Stimulated activated CD4-positive, alpha-beta T cell treated with anti-CD3 and anti-CD28 coated beads, Interleukin-1b, Interleukin-23, amount 100 ng/mL, for 1 hour (primary cell): ENCODE measurements around the gene PRCC.

Experiments
- DNase-seq, 2 donors: peaks; one replicate each; pipeline ENCODE4 v3.0.0-alpha.2; 2020; ENCODE audit warnings: low read depth in 2 of 2

Gene PRCC, protein sequence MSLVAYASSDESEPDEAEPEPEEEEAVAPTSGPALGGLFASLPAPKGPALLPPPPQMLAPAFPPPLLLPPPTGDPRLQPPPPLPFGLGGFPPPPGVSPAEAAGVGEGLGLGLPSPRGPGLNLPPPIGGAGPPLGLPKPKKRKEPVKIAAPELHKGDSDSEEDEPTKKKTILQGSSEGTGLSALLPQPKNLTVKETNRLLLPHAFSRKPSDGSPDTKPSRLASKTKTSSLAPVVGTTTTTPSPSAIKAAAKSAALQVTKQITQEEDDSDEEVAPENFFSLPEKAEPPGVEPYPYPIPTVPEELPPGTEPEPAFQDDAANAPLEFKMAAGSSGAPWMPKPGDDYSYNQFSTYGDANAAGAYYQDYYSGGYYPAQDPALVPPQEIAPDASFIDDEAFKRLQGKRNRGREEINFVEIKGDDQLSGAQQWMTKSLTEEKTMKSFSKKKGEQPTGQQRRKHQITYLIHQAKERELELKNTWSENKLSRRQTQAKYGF

DNA sequence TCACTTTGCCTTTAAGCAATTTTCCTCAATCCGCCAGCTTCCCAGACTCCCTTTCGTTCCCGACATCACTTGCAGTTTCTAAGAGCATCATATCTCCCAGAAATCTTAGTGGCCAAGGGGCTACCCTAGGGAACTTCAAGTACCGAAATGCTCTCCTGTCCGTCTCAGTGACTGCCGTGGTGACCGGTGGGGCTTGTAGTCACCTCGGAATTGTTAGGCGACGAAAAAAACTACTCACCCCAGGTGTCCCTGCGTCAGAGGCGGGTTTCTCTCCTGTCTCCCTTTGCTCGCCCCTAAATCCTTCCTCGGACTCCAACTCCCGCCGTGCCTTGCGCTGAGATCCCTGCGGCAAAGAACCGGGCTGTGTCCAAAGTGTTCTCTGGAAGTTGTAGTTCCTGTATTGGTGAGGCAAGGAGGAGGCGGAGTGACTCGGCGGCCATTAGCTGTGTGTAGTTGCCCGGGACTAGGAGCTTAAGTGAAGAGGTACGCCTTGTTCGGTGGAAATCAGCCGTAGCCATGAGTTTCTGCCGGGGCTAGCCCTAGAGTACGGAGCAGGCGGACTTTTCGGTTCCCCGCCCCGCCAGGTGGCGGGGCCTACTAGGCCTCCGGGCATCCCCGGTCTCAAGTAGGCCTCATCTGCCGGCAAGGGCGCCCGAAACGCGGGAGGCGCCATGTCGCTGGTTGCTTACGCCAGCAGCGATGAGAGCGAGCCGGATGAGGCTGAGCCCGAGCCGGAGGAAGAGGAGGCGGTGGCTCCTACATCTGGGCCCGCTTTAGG is at the start of gene PRCC:
PRCC (plus strand) TSS at position 435 of the 778 bp plus-strand sequence; CDS start at position 672, 237 bp downstream.
- peak; percentile 83 to 93 for DNase-seq

DNA sequence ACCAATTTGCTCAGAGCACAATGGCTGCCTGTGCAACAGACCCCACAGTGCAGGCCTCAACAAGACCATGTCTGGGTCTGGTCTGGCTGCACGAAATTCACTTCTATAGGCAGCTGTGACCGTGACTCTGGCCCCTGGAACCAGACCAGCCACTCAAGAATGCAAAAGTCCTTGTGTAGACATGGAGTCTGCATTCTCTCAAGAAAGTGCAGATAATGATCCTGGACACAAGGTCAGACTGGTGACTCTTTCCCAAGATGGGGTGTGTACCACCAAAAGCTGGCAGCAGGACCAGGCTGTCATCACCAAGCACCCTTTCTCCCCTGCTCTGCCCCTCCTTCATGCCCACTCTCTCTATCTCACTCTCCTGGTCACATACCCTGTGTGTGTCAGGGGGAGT is 46.2 kb upstream of the PRCC start:
- DNase-seq = no peak

DNA sequence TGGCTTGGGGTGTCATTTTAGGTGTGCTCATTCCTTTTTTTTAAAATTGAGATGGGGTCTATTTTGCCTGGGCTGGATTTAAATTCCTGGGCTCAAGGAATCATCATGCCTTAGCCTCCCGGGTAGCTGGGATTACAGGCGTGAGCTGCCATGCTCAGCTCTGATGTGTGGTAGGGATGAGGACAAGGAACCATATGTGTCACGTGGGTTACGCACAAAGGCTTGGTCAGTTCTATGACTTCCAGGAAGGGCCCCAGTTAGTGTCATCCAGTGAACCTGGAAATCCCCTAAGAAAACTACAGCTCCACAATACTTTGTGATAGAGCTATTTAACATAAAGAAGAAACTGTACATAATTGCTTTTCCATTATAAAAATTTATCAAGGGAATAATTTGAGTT is 45.8 kb upstream of the PRCC start:
- DNase-seq = no peak

DNA sequence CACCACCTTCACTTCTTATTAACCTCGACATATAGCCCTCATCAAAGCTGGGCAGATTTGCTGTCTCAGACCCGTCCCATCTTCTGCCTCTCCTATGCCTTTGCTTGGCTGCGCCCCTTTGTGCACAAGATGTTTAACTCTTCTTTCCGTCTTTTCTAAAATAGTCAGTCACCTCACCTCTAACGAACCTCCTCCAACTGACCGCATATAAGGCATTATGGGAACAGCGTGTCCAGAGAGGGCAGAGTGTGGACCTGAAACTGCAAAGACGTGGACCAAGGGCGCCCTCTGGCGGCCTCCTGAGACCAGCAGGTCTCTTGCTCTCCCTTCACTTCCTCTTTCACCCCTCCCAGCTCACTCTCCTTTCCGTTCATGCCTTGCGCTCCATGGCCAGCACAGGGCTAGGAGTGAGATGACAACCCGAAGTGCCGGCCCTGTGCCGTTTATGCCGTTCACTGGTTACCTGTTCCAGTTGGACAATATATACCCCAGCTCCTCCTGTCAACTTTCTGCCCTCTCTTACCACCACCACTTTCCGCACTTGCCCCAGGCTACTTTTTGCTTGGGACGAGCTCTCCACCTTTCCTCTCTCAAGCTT is 41.6 kb upstream of the PRCC start:
- DNase-seq = peak; percentile 56

DNA sequence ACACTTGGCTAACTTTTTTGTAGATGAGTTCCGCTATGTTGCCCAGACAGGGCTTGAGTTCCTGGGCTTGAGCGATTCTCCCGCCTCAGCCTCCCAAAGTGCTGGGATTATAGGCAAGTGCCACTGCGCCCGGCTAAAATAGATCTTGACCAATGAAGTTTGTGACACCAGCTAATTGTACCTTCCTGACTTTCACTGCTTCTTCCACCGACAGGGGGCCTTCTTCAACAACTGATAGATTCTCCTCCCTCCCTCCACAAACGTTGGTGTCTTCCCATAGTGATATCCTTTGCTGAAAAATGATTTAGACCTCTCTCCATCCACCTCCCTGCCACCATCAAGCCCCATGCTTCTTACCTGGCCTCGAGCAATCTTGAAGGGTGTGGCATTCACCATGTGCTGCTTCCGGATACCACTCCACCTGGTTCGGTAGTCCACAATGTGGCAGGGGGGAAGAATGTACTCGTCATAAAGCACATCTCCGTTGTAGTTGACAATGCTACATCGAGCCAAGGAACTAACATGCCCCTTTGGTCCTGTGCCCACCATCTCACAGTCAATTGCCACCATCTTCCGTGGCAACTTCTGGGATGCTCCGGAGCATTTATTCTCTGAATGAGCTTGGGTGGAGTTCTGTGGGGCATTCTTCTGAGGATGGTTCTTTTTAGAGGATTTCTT is 40.6 kb upstream of the PRCC start:
- no peak for DNase-seq

DNA sequence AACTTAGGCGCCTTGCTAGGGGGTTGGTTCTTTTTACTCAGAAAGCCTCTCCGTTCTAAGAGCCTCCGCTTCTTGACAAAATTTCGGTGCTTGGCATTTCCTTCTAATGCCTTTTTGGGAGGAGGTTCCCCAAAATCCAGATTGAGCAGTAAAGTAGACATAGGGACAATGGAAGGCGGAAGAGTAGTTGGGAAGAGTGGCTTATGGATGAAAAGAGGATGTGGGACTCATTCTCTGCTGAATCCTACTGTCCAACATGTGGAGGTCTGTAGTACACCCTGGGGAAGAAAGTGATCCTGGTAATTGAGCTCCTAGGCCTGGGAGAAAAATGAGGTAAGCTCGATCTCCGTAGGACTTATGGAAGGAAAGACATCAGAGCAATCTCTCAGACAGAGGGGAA is 39.8 kb upstream of the PRCC start:
- DNase-seq = no peak

DNA sequence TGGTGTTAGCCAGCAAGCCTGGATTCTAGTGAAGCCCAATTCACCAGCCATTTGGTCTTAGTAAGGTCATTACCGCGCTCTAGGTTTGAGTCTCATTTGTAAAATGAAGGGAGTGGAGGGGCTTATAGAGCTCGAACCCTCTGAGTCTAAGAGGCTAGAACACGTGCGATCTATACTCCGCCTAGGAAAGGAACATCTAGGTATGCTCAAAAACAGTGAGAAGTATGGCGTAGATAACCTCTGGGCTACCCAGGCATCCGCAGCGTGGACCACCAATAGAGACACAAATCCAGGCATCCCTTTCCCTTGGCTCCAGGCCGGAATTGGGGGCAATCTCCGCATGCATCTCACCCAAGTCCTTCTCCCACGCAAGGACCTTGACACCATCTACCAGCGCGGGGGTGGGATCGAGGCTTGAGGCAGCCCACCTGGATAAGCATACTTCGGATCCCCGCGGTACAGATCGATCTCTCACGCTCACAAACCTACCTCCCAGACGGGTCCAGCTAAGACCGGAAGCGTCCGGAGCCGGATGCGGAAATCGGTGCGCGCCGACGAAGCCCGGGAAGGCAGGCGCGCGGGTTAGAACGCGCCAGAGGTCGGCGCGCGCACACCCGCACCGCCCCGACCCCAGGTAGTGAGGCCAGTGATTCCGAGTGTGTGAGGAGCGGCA is 39.3 kb upstream of the PRCC start, which contains the start of gene METTL25B:
METTL25B (plus strand) TSS at position 544 of the 673 bp plus-strand sequence. CDS start 636 bp downstream, outside the sequence.
- peak in 1 of 2 donors; percentile 41 for DNase-seq

DNA sequence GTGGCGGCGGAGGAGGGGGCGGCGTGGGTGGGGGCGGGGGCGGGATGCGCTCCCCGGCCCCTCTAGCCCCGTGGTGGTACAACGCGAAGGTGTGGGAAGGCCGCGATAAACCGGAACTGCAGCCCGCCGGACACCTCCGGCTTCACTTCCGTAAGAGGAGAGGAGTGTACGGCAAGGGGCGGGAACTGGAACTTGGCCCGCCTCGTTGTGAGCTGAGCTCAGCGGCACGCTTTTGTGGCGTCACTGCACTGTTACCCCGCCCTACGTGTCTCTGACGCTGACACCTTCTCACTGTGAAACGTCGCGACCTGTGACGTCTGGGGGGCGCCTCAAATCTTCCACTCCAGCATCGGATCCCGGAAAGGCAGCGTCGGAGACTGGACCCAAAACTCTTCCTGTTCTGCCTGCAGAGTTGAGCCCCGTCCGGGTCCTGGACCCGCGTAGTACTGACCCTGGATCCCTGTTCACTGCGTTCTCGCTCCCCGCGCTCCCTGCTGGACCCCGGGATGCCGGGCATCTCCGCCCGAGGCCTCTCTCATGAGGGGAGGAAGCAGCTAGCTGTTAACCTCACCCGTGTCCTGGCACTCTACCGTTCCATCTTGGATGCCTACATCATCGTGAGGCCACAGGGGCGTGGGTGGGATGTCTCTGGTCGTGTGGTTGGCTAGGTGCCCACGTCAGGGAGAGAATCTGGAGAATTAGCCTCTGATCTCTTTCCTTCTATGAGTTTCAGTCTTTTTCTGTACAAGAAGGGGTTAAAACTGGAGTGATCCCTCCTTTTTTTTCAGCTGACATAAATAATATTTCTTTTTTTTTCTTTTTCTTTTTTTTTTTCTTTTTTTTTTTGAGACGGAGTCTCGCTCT is 38.5 kb upstream of the PRCC start, which contains the start of gene ISG20L2:
ISG20L2 (minus strand) TSS at position 168 of the 864 bp plus-strand sequence. CDS start 1,114 bp downstream, outside the sequence.
- DNase-seq = peak; percentile 79 to 83

DNA sequence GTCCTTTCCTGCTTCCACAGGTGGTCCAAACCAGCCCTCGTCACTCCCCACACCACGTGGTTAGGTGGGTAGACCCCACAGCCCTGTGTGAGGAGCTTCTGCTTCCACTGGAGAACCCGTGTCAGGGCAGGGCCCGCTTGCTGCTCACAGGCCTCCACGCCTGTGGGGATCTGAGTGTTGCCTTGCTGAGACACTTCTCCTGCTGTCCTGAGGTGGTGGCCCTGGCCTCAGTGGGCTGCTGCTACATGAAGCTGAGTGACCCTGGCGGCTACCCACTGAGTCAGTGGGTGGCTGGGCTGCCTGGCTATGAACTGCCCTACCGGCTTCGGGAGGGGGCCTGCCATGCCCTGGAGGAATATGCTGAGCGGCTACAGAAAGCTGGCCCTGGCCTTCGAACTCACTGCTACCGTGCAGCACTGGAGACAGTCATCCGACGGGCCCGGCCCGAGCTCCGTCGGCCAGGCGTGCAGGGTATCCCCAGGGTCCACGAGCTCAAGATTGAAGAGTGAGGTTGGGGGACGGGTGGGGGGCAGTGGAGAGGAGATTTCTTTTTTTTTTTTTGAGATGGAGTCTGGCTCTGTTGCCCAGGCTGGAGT is 33.2 kb upstream of the PRCC start:
- no peak for DNase-seq

DNA sequence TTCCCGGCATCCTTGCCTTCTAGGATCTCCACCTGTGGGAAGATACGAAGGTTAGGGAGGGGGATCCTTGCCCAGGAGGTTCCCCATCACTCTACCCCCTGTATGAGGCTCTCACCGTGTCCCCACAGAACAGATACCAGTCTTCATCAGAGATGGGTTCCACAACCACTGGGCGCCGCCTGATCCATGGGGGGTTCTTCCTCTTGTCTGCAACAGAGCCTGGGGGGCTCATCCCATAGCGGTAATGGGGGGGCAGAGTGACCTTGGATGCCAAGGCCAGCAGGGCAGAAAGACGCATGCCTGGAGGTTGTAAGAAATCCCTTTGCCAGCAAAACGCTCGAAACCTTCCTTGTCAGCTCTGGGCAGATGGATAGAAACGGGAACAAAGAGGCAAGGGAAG is 28.9 kb upstream of the PRCC start:
- no peak for DNase-seq

DNA sequence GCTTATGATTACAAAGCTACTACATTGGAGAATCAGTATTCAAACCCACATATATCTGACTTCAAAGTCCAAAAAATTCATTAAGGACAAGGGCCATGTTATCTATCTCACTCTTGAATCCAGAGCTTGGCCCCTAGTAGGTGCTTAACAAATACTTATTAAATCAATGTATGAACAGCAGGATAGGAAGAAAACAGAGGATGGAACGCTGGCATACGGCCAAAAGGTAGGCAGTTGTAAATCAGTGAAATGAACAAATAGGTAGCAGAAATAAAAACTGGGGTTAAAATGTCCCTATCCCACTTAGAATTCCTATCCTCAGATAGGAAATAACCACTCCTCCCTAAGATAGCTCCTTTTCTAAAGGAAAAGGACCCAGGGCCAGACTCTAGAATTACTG is 28.4 kb upstream of the PRCC start:
- DNase-seq = no peak

DNA sequence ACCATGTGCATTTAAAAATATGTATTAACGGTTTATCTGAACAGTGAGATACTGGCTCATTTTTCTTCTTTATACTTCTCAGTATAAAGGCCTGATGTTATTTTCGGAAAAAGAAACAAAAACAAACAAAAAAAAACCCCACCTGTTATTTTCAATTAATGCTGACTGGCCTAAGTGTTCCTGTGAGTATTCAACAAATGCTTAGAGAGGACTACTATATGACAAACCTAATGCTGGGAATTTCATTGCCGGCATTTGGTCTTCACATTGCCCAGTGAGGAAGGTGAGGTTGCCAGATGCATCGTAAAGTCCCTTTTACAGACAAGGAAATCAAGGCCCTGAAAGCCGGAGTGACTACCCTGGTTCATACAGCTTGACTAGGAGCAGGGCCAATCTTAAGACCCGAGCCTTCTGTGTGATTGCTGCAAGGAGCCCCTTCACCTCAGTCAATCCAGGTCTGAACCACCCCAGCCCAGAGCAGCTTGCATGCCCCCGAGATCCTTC is 27.0 kb upstream of the PRCC start:
- no peak for DNase-seq

DNA sequence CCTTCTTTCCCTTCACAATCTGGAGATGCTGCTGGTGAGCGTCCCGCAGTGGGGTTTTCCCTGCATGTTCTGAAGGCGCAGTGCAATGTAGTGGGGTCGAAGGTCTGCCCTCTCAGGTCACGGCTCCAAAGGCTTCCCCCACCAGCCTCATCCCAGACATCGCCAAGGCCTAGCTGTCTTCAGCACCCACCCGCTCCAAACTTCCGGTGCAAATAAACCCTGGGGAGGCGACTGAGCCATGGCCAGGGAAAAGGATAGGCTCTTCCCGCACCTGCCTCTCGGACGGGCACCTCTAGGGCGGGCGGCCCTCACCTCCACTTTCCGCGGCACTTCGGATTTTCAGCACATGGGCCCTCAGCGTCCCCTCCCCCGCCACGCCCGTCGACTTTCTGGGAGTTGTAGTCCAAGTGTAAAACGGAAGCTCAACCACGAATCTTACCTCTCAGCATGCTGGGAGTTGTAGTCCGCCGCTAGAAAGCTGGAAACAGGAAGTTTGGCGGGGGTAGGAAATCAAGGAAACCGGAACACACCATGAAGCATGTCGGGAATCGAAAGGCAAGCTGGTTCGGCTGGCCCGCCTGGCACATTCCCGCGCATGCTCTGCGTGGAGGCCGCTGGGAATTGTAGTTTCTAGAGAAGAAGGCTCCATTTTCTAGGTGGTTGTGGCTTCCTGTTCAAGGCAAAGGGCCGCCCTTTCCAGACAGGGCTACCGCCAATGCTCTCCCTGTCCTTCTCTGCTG is 26.4 kb upstream of the PRCC start, which contains the start of gene MRPL24:
MRPL24 (minus strand) TSS at position 348 of the 740 bp plus-strand sequence. CDS start 2,384 bp downstream, outside the sequence.
- DNase-seq = peak; percentile 83 to 92

DNA sequence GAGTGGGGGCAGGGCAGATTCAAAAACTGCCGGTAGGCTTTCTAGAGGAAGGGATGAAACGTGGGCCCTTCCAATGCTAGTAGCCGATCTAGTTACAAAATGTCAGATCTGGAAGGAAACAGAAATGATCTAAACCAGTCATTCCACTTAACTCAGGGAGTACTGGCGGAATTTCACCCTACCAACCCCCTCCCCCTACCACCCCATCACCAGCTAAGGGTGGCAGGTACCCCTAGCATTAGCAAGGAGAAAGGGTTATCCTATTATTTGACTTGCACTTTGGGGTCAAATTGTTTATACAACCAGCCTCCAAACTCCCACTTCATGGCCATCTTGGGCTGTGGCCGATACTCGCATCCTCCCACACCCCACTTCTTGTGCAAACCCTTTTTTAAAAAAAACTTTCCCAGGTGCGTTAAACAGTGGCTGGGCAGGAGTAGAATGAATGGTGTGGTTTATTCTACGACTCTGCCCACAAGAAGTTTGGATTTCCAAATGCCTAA is 25.8 kb upstream of the PRCC start:
- DNase-seq = no peak

DNA sequence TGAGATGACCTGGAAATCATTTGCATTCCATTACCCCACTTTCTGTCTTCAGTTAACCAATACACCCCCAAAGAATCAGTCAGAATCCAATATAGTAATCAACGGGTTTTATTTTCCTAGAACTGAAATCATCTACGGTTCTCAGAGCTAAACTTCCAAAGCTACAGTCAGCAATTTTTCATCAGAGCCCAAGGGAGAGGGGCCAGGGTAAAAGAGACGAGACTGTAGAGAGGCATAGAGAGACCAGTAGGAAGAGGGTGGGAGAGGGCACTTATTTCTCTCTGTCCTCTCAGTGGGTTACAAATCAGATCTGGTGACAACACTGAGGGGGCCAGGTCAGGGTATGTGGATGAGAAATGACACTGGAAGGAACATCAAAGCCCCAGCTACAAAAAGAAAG is 25.3 kb upstream of the PRCC start:
- DNase-seq = no peak

DNA sequence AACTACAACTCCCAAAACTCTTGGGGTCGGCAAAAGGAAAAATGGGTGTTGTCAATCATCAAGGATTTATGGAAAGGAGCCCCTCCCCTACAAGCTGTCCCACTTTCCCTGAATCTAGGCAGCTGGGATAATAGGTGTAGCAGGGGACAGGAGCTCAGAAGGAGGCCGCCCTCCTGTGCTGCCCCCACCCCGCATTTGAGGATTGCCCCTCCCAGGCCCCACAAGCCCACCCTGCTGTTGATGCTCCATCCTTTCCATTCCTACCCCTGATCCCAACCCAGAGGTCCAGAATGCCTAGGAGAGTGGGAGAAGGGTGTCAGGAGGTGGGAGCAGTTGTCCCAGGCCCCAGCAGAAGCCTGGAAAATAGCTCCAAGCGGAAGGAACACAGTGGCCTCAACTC is 24.5 kb upstream of the PRCC start:
- no peak for DNase-seq

DNA sequence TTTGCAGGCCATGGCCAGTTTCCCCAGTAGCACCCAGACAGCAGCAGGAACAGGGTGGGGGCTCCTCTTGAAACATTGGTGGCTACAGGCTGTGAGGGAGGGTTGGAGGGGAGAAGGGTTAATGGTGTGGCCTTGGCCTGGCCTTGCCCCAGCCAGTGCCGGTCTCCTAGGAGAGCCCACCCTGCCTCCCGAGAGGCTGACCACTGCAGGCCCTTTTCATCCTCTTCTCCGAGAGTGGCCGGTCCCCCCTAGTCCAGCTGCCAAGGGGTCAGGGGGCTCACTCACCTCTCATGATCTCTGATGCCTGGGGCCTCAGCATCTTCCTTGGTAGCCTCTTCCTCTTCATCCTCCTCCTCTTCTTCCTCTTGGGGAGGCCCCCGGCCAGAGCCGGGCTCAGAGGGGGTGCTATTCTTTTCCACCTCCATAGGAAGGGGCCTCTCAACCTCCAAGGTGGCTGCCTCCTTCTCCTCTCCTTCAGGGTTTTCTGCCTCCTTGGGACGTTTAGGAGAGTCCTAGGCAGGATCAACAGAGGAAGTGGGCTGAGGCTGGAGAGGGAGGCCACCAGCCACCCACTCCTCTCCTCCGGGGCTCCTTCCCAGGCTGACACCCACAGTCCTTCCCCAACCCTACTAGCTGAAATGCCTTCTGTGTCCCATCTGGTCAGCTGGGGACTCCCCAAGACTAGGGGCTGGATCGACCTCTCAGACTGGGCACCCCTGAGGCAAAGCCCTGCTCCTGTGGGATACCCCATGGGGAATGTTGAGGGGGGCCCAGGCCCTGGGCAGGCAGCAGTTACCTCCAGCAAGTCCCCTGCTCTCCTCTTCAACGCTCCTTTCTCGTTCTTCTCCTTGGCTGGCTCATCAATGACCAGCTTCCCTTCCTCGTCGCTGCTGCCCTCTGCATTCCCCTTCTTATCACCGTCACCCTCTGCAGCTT is 23.7 kb upstream of the PRCC start:
- DNase-seq = no peak
